HG02870 (cell line): ENCODE results near the gene RAB4A.
A peak's percentile ranks its signal among the peaks of the same experiment; 100 is the strongest.

Source experiments
- ATAC-seq: cut with Tn5 transposase; IDR thresholded peaks from one replicate; pipeline ENCODE4 v1.9.1; 2021; ENCODE audit warnings: mild to moderate bottlenecking, moderate library complexity; ENCODE audit not compliant: unreplicated experiment

RAB4A gene

DNA sequence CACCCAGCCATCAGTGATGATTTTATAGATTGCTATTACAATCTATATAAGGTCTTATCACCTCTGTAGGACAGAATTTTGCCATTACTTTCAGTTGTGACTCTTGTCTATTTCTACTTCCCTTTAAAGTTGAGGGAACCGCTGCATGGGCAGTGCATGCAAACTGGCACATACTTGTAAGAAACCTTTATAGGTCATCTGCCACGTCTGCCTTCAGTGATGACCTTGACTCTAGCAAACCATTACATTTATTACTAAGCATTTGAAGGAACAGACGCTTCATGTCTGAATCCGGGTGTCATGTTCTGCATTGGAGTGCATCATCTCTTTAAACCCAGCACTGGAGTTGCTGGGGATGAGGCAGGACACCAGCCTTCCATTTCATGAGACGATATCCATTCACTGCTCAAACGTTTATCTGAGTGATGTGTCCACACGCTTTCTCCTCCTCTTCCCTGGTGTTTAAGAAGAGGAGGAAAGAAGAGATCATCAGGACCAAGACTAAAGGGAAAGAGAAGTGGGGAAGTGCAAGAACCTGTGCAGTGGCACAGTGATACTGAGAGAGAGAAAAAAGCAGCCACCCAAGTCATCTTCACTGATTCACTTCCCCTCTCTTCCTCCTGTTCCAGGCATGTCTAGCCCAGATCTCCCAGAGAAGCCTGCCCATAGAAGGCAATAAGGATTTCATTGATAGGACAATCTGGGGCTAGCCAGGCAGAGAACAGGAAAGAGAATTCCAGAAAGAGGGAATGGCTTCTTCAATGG, 57.9 kb downstream of the RAB4A start:
- no peak for ATAC-seq

DNA sequence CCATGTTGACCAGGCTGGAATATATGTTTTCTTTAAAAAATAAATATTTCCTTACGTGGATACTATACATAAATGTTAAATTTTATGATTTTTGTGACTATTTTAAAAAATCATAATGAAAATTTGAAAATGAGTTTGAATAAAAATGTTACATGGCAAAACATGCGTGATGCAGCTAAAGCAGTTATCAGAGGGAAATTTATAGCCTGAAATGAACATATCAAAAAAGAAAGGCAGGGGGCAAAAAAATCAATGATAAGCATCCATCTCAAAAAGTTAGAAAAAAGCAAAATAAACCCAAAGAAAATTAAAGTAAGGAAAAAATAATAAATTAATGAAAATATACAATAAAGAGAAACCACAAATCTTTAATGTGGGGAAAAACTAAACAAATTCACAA, 63.4 kb downstream of the RAB4A start:
- ATAC-seq = no peak

DNA sequence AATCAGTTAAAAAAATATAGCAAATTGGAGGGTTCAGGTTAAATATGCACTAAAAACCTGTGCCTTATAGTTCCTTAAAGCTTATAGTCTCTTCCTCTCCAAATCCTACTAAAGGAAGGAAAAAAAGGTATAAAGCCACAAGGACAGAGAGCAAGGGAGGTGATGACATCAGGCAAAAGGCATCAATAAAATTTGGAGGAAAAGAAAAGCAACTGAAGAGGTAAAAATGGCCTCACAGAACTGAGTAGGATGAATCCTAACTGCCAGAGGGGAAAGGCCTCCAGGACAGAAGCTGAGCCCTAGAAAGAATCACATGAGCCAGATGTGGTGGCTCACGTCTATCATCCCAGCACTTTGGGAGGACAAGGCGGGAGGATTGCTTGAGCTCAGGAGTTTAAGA, 63.8 kb downstream of the RAB4A start:
- no peak for ATAC-seq

DNA sequence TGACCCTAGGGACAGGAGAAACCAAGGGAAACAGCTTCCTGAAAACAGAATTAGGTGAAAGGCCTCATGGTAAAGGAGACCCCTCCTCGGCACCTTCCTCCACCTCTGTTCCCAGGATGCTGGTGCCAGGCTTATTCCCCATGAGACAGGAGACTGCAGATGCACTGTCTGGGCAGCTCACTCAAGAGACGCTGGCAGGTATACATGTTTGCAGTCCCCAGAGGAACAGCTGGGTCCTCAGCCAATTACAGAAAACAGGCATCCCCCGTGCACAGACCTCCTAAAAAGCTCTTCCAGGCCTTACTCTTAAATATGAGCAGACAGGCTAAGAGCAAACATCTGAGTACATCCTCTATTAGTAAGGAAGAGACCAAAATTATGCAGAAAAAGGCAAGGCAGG, 65.4 kb downstream of the RAB4A start:
- ATAC-seq = no peak

DNA sequence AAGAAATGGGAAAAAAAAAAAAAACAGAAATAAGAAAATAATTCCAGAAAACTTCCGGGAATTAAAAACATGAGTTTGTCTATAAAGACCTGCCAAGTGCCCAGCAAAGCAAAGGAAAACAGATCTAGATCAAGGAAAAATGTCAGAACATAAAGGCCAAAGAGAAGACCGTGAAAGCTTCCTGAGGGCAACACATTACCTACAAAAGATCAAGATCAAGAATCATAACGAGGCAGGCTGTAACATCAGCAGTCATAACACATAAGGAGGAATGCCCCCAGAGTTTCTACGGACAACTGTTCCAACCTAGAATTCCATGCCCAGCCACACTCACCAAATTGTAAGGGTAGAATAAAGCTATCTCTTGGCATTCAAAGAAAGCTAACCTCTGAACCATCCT, 68.2 kb downstream of the RAB4A start:
- no peak for ATAC-seq

DNA sequence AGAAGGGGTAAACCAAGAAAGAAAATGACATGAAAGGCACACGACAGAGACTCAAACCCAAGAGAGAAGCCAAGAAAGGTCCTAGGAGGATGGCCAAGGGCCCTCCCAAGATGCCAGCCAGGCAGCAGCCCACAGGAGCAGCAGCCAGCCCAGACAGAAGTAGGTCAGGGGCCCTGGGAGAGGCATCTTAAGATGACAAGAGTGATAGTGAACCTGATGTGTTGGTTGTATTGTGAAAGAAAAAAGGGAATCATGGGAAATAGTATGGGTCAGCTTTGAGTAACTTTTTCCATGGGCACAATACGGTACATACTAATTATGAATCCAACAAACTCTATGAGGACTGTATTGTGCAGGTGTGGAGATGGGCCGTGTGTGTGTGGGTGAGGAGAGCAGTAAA, 68.6 kb downstream of the RAB4A start:
- no peak for ATAC-seq

DNA sequence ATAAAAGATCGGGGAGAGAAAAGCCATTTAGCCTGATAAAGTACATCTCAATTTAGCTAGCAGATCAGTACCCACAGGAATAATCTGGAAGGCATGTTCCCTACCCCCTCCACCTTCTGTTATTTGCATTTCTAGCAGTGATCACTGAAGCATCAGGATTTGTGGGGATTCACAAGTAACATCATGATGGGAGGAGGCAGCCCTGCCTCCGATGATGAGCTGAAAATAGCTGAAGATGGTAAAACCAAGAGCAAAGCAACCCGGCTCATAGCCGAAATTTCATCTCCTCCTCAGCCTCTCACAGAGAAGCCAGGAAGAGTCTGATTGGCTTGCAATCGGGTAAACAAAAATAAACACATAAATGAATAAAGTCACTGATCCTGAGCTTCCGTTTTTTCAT, 69.6 kb downstream of the RAB4A start:
- no peak for ATAC-seq

DNA sequence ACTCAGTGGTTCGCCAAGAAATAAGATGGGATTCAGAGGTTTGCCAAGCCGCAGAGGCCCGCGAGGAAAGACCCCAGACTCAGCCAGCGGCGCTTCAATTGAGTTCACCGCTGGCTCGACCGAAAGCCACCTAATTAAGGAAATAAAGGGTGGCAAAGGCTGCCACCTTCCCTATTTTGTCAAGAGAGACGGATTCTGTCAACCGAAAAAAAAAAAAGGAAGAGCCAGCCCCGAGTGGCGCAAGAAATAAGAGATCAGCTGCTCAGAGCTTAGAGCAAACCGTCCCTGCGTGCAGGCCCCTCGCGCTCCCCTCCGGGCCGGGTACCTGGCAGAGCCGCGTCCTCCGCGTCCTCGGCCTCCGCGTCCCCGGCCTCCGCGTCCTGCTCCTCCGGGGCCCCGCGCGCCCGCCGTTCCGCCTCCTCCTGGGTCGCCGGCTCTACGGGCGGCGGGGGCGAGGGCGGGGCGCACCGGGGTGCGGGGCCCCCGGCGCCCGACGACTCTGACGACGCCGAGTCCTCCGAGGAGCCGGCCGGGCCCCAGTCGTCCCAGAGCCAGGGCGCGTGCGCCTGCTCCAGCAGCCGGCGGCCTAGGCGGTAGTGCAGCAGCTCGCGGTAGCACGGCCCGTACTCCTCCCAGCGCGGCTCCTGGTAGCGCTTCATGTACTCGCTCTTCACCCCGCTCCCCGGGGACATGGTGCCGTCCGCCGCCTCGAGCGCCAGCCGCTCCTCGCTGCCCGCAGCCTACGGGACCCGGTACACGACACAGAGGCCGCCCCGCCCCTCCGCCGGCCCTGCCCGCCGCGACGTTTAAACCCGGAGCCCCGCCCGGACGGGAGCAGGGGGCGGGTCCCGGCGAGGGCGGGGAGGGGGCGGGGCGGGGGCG, 71.1 kb downstream of the RAB4A start:
- peak; percentile 75 for ATAC-seq

DNA sequence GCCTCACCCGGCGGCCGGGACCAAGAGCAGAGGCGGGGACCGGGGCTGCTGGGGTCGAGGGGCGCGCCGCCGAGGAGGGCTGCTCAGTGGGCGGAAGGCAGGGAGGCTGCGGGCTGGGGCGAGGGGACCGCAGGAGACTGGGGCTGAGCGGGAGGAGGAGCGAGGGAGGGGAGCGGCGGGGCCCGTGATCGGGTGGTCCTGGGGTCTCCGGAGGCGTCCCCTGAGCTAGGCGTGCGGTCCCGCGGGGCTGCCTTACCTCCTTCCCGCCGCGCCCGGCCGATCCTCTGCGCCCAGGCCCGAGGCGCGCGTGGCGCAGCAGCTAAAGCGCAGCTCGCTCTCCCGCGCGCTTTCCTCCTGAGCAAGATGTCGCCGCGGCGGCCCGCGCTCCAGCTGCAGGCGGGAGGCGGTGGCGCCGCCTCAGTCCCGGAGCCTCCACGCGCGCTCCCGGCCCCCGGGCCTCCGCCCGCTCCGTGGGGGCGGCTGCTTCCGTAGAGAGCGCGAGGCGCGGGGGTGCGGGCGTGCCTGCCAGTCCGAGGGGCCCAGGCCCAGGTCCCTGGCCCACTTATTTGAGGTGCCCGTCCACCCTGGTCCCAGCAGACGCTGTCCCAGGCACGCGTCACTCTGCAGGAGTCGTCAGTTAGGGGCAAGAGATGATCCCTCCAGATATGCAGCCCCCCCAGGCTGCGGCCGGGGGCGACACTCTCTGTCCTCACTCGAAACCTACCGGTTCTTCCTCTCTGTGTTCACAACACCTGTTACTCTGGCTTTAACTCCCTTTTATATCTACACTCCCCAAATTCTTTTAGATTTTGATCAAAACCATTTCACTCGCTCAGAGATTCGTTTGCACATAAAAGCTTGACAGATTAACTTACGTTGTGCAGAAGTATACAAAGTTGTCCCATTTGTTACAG, 72.0 kb downstream of the RAB4A start, which contains the start of gene CCSAP:
TSS of gene CCSAP (minus strand) at position 392 of the 914 bp plus-strand sequence. CDS start 582 bp downstream, outside the sequence.
- peak; percentile 41 for ATAC-seq

DNA sequence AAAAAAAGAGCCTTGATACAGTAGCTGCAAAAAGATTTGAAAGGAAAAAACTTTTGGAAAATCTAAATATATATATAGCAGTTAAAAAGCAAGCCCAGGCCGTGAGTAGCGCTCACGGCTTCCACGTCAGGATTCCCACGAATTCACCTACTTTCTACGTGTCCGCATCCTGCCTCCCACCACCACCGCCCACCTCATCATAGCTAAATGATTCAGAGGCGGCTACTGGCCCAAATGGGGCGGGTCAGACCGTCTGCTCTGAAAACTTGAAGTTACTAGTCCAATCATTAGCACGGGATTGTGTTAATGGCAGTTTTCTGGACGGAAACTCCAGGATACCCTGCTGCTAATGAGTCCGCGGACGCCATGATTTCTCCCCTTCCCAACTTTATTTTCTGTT, 73.2 kb downstream of the RAB4A start:
- ATAC-seq = no peak

DNA sequence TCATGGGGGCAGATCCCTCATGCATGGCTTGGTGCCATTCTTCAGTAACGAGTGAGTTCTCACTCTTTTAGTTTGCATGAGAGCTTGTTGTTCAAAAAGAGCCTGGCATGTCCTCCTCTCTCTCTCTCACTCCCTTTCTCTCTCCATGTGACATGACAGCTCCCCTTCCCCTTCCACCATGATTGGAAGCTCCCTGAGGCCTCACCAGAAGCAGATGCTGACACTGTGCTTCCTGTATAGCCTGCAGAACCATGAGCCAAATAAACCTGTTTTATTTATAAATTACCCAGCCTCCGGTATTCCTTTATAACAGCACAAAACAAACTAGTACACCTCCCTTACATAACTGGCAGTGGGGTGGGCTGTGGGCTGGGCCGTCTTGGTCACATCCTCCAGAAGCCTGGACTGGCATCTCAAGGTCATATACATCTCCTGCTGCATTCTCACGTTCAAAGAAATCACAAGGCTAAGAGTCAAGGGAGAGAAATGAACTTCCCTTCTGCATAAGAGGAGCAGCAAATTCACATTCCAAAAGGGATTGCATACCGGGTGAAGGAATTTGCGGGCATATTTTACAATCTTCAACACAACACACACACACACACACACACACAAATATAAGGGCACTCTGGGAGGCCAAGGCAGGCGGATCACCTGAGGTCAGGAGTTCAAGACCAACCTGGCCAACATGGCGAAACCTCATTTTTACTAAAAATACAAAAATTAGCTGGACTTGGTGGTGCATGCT, 74.2 kb downstream of the RAB4A start:
- ATAC-seq = no peak

DNA sequence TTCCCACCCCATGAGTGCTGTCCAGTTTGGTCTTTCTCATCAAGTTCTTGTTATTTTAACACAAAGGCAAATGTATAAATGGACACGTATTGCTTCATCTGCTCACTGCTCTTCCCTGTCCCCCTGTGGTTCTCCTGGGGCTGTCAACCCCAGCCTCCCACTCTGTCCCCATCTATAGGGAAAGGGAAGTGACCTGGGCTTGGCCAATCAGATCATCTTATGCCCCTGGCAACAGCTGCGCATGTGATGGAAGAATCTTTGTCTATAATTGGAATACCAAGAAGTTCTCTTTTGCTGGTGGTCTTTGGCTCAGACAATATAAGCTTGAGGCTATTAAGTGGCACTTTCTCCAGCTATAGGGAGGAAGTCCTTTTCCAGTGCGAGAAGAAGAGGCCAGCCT, 76.6 kb downstream of the RAB4A start:
- no peak for ATAC-seq

DNA sequence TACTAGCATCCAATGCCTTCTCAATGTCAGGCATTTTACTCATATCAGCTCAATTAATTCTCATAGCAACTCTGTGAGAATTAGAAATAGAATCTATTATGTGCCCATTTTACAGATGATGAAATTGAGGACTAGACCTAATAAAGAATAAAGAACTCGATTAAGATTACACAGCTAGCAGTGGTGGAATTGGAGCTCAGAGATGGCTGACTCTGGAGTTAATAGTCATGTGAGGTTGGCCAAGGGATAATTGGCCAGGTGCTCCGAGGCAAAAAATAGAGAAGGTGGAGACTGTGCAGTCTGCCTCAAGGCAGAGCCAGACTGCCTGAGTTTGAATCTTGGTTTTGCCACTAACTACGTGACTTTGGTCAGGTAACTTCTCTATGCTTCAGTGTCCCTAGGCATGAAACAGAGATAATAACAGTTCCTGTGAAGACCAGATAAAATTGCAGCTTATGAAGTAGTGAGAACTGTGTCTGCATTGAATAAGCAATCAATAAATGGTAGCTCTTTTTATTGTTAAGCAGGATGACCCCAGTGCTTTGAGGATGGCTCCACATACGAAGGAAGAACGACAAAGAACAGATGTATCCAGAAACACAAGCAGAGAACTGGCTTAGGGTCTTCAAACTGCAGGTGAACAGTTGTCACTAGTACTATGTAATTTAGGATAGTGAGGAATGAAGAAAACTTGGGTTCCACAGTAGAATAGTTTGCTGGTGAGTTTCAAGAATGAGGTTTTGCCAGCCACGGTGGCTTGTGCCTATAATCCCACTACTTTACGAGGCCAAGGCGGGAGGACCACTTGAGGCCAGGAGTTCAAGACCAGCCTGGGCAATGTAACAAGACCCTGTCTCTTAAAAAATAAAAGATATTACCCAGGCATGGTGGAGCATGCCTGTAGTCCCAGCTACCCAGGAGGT, 78.8 kb downstream of the RAB4A start:
- no peak for ATAC-seq

DNA sequence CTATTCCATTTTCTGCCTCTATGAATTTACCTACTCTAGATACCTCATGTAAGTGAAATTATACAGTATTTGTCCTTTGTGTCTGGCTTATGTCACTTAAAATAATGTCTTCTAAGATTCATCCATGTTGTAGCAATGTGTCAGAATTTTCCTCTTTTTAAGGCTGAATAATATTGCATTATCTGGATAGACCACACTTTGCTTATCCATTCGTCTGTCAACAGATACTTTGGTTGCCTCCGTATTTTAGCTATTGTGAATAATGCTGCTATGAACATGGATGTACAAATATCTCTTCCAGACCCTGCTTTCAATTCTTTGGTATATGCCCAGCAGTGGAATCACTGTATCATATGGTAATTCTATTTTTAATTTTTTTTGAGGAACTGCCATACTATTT, 82.1 kb downstream of the RAB4A start:
- no peak for ATAC-seq

DNA sequence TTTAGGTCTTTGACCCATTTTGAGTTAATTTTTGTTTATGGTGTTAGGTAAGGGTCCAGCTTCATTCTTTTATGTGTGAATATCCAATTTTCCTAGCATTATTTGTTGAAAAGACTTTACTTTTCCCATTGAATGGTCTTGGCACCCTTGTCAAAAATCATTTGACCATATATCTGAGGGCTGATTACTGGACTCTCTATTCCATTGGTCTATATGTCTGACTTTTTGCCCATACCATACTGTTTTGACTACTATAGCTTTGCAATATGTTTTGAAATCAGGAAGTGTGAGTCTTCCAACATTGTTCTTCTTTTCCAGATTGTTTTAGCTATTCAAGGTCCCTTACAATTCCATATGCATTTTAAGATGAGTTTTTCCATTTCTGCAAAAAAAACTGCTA, 83.3 kb downstream of the RAB4A start:
- ATAC-seq = no peak
